Ecto neural progenitor cell (in vitro differentiated cells): ENCODE measurements around the gene CD2BP2.
"Not testable (repeated sequence)": the region's sequence is repeated elsewhere in the genome, so short reads cannot be mapped to it uniquely, and the experiment has no call there.

Experiments
- DNase-seq: peaks from one replicate; pipeline ENCODE4 v3.0.0-alpha.2; 2018; ENCODE audit warnings: low spot score

Gene CD2BP2

DNA sequence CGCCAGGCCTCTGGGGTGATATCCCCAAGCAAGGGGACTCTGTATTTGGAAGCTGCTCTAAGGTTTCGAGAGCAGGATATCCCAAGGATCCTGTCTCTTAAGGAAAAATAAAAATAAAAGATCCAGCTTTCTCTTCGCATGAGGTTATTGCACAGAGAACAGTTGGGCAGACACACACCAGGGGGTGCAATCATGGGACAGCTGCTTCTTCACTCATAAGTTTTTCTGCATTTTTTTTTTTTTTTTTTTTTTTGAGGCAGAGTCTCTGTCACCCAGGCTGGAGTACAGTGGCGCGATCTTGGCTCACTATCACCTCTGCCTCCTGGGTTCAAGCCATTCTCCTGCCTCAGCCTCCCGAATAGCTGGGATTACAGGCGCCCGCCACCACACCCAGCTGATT, 13.1 kb downstream of the CD2BP2 start:
- DNase-seq, result not testable (repeated sequence)

DNA sequence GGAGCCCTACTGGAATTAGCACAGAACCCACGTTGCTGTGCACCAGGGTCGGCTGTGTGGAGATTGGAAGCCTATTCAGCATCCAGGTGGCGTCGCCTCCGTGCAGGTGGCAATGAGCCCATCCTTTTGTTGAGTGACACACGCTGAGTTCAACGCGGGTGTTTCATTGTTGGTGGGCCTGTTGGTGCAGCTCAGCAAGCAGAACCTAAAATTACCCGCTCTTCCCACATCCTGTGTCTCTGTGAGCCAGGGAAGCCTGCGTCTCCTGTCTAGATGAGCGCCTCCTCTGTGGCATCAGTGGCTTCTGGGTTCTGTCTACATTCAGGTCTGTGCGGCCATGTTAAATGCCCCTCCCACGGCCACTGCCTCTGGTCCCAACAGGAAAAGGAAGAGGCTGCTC, 14.5 kb downstream of the CD2BP2 start:
- no peak for DNase-seq

DNA sequence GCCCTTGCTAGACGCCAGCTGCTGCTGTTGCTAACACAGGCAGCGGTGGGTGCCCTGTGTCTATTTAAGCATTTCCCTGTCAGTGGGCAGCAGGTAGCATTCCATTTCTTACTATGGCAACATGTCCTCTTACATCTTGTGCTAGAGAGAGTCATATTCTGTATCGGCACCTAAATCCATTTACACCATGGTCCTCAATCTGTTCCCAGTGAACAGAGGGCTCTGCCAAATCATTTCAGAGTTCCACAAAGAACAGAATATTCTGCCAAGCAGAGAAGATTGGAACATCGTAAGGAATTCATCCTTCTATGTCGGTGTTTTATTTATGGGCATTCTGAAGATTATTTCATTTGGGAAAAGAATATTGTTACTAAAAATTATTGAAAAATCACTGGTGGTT, 16.4 kb downstream of the CD2BP2 start:
- not testable (repeated sequence) for DNase-seq

DNA sequence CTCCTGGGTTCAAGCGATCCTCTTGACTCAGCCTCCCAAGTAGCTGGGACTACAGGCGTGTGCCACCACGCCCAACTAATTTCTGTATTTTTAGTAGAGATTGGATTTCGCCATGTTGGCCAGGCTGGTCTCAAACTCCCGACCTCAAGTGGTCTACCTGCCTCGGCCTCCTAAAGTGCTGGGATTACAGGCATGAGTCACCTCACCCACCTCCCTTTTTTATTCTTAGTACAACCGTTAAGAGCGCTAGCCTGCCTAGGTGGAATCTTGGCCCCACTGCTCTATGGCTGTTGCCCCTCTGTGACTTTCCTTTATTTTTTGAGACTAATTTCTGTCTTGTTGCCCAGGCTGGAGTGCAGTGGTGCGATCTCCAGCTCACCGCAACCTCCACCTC, 17.1 kb downstream of the CD2BP2 start:
- DNase-seq, result not testable (repeated sequence)

- no peak for DNase-seq
Observed at GRCh38 chr16:30335598-30336474, 19.3 kb downstream of the CD2BP2 start.

- peak; percentile 85 for DNase-seq
Observed at GRCh38 chr16:30335028-30335597, 20.0 kb downstream of the CD2BP2 start.

DNA sequence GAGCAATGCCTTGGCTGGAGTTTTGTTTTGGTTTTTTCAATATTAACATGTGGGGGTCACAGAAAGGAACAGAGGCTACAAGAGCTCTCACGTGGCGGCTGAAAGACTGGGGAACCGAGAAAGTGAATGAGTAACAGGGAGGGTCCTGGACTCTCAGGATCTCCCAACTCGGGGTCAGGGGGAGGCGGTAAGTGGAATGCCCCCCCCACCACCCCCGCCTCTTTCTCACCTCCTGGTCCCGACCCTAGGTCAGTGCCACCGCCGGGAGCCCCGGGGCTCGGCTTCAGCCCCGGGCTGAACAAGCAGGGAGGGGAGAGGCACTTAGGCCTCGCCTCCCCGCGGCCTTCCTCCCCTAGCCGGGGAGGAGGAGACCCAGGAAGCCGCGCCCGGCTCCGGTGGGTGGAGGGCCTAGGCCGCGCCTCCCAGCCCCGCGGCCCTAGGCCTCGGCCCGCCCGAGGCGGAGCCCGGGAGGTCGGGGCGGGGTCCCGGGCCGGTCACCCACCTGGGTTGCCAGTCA, 20.6 kb downstream of the CD2BP2 start:
- peak; percentile 81 for DNase-seq

DNA sequence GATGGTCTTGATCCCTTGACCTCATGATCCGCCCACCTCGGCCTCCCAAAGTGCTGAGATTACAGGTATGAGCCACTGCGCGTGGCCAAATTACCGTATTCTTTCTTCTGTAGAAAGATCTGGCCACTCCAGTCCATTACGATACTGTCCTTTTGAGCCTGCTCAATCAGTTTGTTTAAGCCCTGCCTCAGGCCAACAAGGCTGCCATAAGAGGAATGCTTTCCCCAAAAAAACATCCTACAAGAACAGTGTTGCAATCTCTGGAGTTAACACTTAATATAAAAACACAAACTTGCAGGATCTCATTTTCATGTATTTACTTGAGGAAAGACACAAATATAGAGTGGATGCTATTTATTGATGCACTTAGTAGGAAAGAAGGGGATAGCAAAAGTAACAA, 30.9 kb downstream of the CD2BP2 start:
- DNase-seq, result not testable (repeated sequence)

GRCh38 chr16:30318647-30319046, 36.5 kb downstream of the CD2BP2 start:
- DNase-seq, result not testable (repeated sequence)

- DNase-seq, result not testable (repeated sequence)
Observed at GRCh38 chr16:30310937-30311336, 44.2 kb downstream of the CD2BP2 start.

GRCh38 chr16:30309255-30309654, 45.9 kb downstream of the CD2BP2 start:
- not testable (repeated sequence) for DNase-seq
